Kidney (tissue), 14 donors: Measurements from ENCODE around the gene PVALB. TPM values are rescaled to one million over a fixed set of nuclear protein-coding genes. Genes with fewer than 3 reads are reported as not detected.

Experiments
- DNase-seq, 5 donors: peaks; one replicate each; pipeline ENCODE4 v3.0.0-alpha.2; 2013 to 2020
- FAIRE-seq: peaks from 2 replicates; lab custom pipeline; 2012; peaks lifted over from hg19 to GRCh38; lab: Jason Lieb, UNC
- H3K27ac ChIP-seq, 2 donors: one replicate each; pipeline ENCODE4 v1.7.0; 2013; ENCODE audit warnings: low read depth in 2 of 2, low read length in 2 of 2, inconsistent platforms in 1 of 2
- H3K27me3 ChIP-seq: one replicate; pipeline ENCODE4 v1.7.1; 2013; ENCODE audit warnings: low read length, inconsistent platforms; ENCODE audit not compliant: control insufficient read depth, insufficient read depth
- H3K36me3 ChIP-seq, 3 donors: one replicate each; pipeline versions ENCODE4 v1.7.0 to v1.7.1; 2013; ENCODE audit warnings: low read length in 3 of 3, control low read depth in 1 of 3, inconsistent platforms in 1 of 3; ENCODE audit not compliant: insufficient read depth in 3 of 3, control insufficient read depth in 2 of 3
- H3K4me1 ChIP-seq, 3 donors: one replicate each; pipeline versions ENCODE4 v1.7.0 to v1.7.1; 2013; ENCODE audit warnings: low read length in 3 of 3, inconsistent platforms in 1 of 3, low read depth in 1 of 3; ENCODE audit not compliant: control insufficient read depth in 2 of 3, insufficient read depth in 2 of 3
- H3K4me3 ChIP-seq, 3 donors: one replicate each; pipeline versions ENCODE4 v1.7.0 to v1.8.1; 2013; ENCODE audit warnings: low read length in 3 of 3, control low read depth in 1 of 3, inconsistent platforms in 1 of 3
- H3K9ac ChIP-seq, 3 donors: one replicate each; pipeline versions ENCODE4 v1.7.0 to v1.7.1; 2013; ENCODE audit warnings: low read length in 3 of 3, control low read depth in 1 of 3, inconsistent platforms in 1 of 3
- H3K9me3 ChIP-seq, 3 donors: one replicate each; pipeline versions ENCODE4 v1.7.0 to v1.7.1; 2013; ENCODE audit warnings: low read length in 3 of 3, control low read depth in 1 of 3, inconsistent platforms in 1 of 3; ENCODE audit not compliant: control insufficient read depth in 2 of 3, insufficient read depth in 1 of 3
- intact Hi-C: fragments of 100-400 bp; cut with DNase I; formaldehyde crosslinking; loops from one replicate; pipeline ENCODE4 v1.11.1; 2022
- polyA plus RNA-seq: library from polyadenylated mRNA; stranded (reverse); fragments of 350-450 nt; fragmentation: Illumina TruSeq; extraction: RNeasy Lipid Tissue Mini Kit (QIAGEN cat#74804); gene quantifications from one replicate; pipeline ENCODE4 v1.2.3, GENCODE V29; 2014; ENCODE audit warnings: low read depth, low replicate concordance; ENCODE audit not compliant: insufficient read depth
- total RNA-seq: library from RNA; stranded (reverse); fragmentation: NEBNext Ultra II Directional; extraction: Animal tissue kit (Norgen Biotek cat#: 25700); gene quantifications from one replicate; pipeline ENCODE4 v1.2.1, GENCODE V29; 2021
- TF ChIP-seq, protein P1 (sequence below): IDR thresholded peaks from 3 replicates; pipeline ENCODE4 v1.5.1; 2012; ENCODE audit warnings: mild to moderate bottlenecking, moderate library complexity, borderline replicate concordance; ENCODE audit not compliant: insufficient read depth; ENCODE audit errors: extremely low read depth
- donor health status: control.
- donor health status: control.
- donor health status: control.
- donor health status: control.
- donor health status: control.
- donor health status: DM: yes; HTN: yes; CAD: no.
- donor health status: Normal renal cell carcinoma (clear cell type).

The PVALB gene
- total and polyA plus RNA-seq, 2 donors from 2014 or later = 2.1 to 400 TPM

DNA sequence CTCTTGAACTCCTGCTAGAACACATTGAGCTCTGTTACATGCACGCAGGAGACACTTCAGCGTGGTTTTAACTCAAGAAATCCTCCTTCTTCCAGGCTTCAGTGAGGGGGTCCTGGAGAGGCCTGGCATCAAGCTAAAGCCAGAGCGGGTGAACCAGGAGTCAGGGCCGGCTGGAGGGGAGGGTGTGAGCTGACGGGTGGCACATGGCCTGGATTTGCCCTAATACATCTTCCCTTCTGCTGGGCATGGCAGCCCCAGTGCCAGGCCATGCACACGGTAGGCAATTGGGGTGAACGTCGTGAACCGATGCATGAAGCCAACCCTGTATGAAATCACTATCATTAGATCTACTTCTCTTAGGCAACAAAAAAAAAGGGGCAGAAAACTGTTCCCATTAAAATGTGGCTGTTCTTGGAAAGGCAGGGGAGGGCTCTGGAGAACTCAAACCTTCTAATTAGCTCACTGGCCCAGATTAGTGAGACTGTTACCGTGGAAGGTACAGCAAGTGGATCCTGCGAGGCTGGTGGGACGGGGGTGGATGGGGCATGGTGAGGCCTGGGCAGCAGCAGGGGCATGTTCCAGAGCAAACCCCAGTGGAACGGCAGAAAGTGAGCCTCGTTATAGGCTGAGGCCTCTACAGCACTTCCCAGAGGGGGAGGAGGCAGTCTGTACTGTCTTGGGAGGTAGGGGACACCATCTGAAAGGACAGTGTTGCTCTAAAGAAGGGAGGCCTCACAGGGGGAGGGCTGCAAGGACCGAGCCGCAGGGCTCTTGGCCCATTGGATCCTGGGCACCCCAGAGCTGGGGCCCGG, 51.5 kb downstream of the PVALB start:
- FAIRE-seq (no peak), DNase-seq (peak in 1 of 5 donors; percentile 37)
- intact Hi-C loops = no loop called here
- H3K27me3 ChIP-seq = no peaks in the 10 kb centered on the region
- H3K27ac ChIP-seq = no peak overlapping the region
- H3K4me3 ChIP-seq = no peak overlapping the region
- no peaks in the 10 kb centered on the region for H3K9me3 ChIP-seq
- peaks cover 2 to 16% (median 6%) of the 10 kb centered on the region in 3 donors for H3K36me3 ChIP-seq
- H3K9ac ChIP-seq = no peak overlapping the region
- no peaks in the 10 kb centered on the region for H3K4me1 ChIP-seq
- TF ChIP-seq, protein P1, sequence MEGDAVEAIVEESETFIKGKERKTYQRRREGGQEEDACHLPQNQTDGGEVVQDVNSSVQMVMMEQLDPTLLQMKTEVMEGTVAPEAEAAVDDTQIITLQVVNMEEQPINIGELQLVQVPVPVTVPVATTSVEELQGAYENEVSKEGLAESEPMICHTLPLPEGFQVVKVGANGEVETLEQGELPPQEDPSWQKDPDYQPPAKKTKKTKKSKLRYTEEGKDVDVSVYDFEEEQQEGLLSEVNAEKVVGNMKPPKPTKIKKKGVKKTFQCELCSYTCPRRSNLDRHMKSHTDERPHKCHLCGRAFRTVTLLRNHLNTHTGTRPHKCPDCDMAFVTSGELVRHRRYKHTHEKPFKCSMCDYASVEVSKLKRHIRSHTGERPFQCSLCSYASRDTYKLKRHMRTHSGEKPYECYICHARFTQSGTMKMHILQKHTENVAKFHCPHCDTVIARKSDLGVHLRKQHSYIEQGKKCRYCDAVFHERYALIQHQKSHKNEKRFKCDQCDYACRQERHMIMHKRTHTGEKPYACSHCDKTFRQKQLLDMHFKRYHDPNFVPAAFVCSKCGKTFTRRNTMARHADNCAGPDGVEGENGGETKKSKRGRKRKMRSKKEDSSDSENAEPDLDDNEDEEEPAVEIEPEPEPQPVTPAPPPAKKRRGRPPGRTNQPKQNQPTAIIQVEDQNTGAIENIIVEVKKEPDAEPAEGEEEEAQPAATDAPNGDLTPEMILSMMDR = no peak

DNA sequence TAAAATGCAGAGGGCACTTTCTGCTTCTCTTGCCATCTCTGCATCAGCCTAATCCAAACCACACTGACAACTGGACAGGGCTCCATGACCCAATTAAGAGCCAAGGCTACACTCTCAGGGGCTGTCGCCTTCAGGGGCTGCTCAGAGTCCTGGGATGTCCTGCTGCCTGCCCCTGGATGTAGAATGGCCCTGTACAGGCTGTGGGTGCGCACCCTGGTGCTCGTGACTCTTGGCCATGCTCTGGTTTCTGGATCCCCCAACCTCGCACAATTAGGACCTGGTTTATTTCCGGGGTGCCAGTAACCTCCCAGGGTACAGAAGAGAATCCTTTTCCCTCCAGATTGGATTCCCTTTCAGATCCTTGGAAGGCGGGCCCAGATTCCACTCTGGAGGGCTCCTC, 52.2 kb downstream of the PVALB start:
- Histone ChIP-seq H3K36me3 (peaks cover 2 to 16% (median 6%) of the 10 kb centered on the region in 3 donors), H3K4me1 (no peaks in the 10 kb centered on the region)

DNA sequence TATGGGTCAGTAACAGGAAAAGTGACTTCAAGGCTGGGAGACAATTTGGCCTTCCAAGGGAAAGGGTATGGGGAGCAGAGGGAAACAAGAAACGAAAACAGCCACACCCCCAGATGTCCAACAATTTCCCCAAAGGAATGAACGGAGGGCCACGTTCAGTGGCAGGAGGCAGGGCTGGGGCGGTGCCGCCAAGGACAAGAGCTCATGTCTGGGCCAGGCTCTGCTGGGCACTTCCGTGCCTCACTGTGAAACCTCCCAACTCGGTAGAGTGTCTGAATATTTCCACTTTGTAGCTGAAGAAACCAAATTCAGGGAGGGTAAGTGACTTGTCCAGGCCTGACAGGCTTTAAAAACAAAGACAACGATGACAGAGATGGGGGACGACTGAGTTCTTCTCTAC, 52.8 kb downstream of the PVALB start:
- no peaks in the 10 kb centered on the region for H3K27me3 ChIP-seq
- no peak overlapping the region for H3K4me3 ChIP-seq
- H3K9me3 ChIP-seq = no peaks in the 10 kb centered on the region
- peaks cover 2 to 16% (median 6%) of the 10 kb centered on the region in 3 donors for H3K36me3 ChIP-seq
- H3K27ac ChIP-seq = no peak overlapping the region
- H3K9ac ChIP-seq = no peak overlapping the region
- DNase-seq (peak in 1 of 5 donors; percentile 58), FAIRE-seq (no peak)
- H3K4me1 ChIP-seq = no peaks in the 10 kb centered on the region
- TF ChIP-seq, protein P1 = no peak
- intact Hi-C loops = no loop called here

More for the DNA sequence above, 52.2 kb downstream of the PVALB start:
- no peaks in the 10 kb centered on the region for H3K27me3 ChIP-seq
- no peak overlapping the region for H3K9ac ChIP-seq
- H3K9me3 ChIP-seq = no peaks in the 10 kb centered on the region
- FAIRE-seq (no peak), DNase-seq (peak in 1 of 5 donors; percentile 8)
- H3K4me3 ChIP-seq = no peak overlapping the region
- TF ChIP-seq, protein P1 = no peak
- intact Hi-C loops = no loop called here
- no peak overlapping the region for H3K27ac ChIP-seq
